HG03521 (cell line): Measurements from ENCODE around the gene DIPK1C.

Experiments
- ATAC-seq: cut with Tn5 transposase; IDR thresholded peaks from one replicate; pipeline ENCODE4 v1.9.1; 2021; ENCODE audit warnings: mild to moderate bottlenecking, moderate library complexity; ENCODE audit not compliant: unreplicated experiment

The DIPK1C gene

DNA sequence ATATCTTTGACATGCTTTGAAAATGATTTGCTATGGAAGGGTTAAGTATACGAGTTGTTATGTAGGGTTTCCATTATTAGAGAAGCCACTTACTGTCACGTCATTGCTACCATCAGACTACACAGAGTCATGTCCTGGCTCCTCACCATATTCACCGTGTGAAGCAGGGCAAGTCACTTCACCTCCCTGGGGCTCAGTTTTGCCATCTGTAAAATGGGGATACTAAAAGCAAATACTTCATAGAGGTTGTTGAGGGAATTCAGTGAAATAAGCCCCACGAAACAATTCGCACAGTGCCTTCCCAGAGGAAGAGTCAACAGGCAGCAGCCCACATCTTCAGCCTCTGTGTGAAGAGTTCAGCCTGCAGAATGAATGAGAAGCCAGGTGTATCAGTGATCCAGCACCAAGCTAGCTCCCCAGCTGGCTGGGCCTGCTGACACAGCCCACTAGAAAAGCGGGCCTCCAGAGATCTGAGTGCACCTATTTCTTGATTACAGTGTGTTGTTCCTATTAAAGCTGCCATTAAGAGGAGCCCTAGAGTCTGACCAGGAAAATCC, 3.4 kb downstream of the DIPK1C start:
- ATAC-seq: no peak

DNA sequence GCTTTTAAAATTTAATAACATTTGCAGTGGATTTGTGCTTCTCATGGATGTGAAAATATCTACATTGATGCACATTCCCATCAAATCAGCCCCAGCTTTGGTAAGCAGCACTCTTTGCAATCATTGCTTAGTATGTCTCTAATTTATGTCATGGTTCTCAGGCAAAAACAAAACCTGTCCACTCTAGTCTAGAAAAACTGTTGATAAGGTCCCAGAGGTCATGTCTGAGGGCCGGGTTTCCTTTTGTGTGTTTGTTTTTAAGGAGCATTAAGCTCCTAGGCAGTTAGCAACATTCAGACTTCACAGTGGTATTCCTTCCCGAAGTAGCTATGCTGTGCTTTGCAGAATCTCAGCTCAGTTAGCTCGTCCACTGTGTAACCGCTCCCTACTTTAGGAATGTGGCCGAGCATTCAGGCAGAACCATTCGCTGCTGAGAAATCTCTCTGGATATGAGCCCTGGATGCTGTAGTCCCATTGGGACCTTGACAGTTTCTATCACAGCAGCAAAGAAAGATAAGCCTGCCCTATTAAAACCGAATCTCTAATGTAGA, 4.0 kb downstream of the DIPK1C start:
- no peak for ATAC-seq

GRCh38 chr18:74451148-74451547, 6.0 kb downstream of the DIPK1C start:
- ATAC-seq: no peak

DNA sequence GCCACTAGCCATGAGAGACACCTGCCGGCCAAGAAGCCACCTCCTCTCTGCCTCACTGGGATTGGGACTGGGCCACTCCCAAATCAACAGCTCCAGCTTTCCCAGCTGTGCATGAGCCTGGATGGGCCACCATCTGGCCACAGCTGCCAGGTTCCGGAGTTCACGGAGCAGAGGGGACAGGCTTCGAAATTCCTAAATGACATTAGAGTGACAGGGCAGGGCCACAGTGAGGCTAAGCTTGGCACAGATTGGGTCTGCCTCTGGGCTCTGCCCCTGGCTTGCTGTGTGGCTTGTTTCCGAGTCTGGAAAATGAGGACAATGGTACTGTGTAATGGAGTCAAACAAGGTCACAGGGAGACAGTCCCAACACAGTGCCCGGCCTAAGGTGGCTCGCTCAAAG, 6.5 kb downstream of the DIPK1C start:
- ATAC-seq: no peak

- ATAC-seq: no peak
These were observed 9.5 kb downstream of the DIPK1C start for GRCh38 chr18:74447404-74448152.

DNA sequence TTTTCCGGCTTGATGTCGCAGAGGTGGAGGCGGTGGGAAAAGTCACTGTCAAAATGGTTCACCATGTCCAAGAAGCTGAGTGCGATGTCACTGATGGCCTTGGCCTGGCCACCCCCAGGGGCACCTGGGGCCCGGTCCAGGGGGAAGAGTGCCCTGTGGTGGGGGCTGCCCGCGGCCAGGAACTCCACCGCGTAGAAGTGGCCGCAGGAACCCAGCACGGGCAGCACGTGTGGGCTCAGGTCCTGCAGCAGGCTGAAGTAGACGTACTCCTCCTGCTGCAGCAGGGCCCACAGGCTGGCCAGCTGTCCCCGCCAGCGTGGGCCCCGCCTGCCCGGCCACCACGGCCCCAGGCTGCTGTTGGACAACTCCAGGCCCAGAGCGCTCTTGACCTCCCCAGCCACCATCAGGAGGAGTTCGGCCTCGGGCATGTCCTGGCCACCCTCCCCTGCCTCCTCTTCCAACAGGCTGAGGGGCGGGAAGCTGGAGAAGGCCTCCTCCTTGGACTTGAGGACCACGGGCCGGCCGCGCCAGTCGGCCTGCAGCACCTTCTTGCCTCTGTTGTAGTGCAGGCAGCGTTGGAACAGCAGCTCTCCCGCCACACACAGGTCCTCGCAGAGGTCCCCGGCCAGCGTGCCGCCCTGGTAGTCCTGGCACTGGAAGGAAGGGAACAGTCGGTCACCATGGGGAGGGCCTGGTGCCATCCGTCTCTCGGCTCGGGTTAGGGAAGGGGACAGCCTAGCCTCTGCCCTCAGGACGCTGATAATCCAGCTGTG, 10.3 kb downstream of the DIPK1C start:
- ATAC-seq: no peak

- ATAC-seq: no peak
These were observed 10.9 kb downstream of the DIPK1C start for GRCh38 chr18:74446178-74446577.

DNA sequence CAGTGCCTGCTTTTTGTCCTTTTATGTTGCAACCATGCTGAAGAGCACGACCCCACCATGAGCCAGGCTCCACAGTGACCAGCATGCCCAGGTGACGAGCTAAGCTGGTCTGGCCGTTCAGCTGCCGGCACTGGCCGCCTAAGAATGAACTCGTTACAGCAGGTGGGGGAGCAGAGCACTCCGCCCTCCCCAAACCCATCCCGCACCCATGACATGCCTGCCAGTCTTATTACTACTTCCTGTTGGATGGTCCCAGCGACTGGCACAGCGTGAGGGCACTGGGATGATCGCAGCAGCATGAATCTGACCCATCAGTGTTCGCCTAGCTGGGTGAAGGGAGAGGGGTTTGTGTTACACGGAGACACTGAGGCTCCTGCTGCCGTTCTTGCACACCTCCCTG, 11.5 kb downstream of the DIPK1C start:
- no peak for ATAC-seq

DNA sequence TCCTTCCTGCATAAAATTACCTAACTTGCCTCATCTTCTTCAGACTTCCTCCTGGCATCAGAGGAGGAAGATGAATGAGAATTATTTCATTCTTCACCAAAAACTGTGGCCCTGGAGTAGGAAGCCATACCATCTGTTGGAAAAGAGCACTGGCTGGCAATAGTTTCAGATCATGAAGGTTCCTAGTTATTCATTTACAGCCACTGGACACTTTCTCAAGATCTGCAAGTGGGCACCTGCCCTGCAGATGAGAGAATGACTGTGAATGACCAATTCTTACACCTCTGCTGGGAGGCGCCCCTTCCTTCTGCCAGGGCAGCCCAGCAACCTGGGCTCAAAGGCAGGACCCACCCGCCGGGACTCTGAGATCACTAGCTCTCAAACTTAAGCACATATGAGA, 13.0 kb downstream of the DIPK1C start:
- ATAC-seq: no peak

DNA sequence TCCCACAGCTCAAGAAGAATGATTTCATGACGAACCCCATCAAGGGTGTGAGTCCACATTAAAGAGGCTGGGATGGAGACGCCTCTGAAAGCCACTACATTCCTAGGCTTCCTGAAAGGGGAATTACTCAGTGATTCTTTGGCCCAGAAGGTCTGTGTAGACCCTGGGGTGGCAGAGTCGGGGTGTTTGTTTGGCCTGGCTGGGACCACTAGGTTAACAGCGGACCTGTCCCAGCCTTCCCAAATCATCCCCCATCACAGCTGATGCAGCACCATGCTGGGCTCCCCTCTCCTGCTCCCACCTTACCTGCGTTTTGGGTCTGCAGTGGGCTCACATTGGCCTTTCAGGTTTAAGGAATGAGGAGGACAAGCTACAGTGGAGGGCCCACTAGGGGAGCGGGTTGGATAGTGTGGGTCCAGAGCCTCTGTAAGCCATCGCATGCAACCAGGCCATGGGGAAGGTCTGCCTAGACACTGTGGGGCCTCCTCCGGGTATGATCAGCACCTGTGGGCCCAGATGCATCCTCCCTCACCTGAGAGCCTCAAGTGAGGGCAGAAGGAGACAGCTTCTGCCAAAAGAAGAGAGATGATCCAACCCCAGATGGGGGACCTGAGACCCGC, 16.2 kb downstream of the DIPK1C start:
- ATAC-seq: no peak

- ATAC-seq: no peak
These were observed 19.0 kb downstream of the DIPK1C start for GRCh38 chr18:74438091-74438490.

DNA sequence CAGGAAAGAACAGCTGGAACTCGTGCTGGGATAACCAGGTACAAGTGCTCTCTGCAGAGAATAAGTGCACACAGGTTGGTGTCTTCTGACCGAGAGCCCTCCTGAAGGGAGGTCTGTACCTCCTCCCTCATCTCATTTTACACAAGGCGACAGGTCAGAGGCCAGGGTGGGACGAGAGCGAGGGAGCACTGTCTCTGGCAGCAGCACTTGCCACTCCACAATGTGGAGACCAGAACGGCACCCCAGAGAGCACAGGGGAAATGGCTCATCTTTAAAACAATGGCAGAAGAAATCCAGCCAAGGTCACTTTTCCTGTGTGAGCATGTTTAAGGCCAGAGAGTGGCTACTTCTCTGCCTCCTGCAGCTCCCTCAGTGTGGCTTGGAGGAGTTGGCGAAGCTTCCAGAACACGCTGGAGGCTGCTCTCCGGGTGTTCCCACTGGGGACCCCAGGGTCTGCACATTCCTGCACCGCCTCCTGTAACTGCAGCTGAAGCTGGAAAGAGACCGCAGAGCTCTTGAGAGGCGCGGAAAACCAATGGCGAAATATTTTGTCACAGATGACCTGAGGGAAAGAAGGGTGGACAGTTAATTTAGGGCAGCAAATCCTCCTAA, 20.8 kb downstream of the DIPK1C start:
- no peak for ATAC-seq

DNA sequence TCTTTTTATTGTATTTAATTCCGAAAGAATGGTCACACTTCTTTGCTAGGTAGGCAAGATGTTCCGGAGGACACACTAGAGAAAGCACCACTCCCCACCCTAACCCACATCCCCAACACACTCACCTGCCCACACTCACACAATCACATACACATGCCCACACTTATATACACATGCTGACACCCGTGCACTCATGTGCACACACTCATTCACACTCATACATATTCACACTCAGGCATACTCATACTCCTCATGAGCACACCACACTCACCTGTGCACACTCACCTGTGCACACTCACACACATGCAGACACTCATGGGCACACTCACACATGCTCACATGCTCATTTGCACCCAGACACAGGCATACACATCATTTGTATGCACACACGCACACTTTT, 21.4 kb downstream of the DIPK1C start:
- ATAC-seq: no peak

- no peak for ATAC-seq
These were observed 22.6 kb downstream of the DIPK1C start for GRCh38 chr18:74434466-74434865.

DNA sequence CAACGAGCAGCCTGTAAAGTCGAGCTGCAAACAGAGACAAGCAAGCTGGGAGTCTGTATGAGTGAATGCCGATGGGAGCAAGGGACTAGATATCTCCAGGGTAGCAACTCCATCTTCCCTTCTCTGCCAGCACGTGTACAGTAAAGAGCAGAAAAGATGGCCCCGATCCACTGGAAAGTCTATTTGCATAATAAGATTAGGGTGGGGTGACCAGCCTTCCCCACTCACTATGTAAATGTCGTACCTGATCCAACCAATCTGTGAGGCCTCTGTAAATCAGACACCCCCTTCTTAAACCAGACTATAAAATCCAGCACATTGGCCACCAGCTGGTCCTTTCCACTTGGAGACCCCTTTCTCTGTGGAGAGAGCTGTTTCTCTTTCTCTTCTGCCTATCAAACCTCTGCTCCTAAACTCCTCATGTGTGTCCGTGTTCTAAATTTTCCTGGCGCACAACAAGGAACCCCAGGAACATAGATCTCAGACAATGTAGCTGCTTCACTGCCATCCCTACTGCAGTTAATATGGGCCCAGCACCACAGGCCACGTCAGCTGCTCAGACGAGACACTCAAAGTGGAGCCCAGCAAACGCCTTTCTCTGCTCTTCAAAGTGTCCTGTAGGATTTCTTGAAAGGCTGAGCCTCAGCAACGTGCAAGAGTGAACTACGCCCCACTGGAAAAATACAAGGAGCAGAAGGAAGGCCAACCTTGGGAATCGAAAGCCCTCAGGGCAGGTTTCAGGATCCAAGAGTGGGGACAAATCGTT, 26.1 kb downstream of the DIPK1C start:
- ATAC-seq: no peak

DNA sequence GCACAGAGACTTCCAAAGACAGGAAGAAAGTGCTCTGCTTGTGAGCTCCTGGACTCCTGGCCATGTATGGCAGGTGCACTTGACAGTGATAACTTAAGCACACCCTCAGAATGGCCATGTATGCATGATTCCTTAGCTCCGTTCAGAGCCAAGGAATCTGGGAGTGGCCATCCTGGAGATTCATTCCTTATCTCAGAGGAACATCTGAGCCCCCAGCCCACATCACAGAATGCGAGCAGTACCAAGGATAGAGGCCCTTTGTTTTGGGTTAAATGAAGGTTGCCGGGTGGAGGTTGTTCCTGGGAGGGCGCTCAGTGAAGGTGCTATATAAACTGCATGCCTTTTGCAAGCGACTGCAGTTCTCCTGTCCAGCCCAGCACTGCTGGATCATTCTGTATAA, 26.9 kb downstream of the DIPK1C start:
- ATAC-seq: no peak

DNA sequence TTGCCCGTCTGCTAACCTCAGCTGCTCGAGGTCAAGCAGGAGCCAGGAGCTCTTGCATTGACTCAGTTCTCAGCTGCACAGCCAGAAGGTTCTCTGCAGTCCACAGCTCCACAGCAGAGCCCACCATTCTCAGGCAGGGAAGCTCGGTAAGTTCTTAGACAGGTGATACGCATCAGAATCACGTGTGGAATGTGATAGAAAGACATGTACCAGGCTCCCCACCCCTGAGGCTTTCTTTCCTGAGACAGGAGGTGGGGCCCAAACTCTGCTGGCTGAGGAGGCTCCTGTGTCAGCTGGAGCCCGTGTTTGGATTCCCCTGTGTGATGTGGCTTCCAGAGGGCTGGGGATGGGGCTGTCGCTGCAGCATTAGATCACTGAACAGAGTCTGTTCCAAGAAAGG, 28.0 kb downstream of the DIPK1C start:
- no peak for ATAC-seq

- no peak for ATAC-seq
These were observed 29.5 kb downstream of the DIPK1C start for GRCh38 chr18:74427442-74428112.

DNA sequence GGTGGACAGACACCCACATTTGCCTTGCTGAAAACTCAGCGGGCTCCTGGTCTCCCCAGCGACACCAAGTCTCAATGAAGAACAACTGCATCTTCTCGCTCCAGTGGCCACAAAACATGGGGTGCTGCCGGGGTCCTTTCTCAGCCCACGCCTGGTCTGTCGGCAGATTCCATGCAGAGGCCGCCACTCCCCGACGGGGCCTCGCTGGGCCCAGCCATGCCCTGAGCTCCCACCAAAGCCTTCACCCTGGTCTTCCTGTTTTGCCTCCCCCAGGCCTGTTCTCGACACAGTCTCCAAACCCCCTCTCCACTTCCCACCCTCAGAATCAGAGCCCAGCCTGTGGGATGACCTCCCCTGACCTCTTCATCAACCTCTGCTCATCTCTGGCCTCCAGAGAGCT, 31.2 kb downstream of the DIPK1C start:
- ATAC-seq: no peak

GRCh38 chr18:74425161-74425560, 31.9 kb downstream of the DIPK1C start:
- ATAC-seq: no peak
